LHCN-M2 (cell line): Measurements from ENCODE around the gene AHNAK2. TPM values are rescaled to one million over a fixed set of nuclear protein-coding genes. Genes with fewer than 3 reads are reported as not detected.
"Not testable (repeated sequence)": the region's sequence is repeated elsewhere in the genome, so short reads cannot be mapped to it uniquely, and the experiment has no call there.

Source experiments
- DNase-seq: peaks from one replicate; pipeline ENCODE4 v3.0.0-alpha.2; 2012; ENCODE audit warnings: low read depth
- total RNA-seq: library from RNA; depleted of rRNA; stranded (reverse); fragments of >200 nt; gene quantifications from 2 replicates; pipeline ENCODE4 v1.2.3, GENCODE V29; 2014

AHNAK2 gene
- total RNA-seq, 1 experiment from 2014 or later = 88.2 TPM

DNA sequence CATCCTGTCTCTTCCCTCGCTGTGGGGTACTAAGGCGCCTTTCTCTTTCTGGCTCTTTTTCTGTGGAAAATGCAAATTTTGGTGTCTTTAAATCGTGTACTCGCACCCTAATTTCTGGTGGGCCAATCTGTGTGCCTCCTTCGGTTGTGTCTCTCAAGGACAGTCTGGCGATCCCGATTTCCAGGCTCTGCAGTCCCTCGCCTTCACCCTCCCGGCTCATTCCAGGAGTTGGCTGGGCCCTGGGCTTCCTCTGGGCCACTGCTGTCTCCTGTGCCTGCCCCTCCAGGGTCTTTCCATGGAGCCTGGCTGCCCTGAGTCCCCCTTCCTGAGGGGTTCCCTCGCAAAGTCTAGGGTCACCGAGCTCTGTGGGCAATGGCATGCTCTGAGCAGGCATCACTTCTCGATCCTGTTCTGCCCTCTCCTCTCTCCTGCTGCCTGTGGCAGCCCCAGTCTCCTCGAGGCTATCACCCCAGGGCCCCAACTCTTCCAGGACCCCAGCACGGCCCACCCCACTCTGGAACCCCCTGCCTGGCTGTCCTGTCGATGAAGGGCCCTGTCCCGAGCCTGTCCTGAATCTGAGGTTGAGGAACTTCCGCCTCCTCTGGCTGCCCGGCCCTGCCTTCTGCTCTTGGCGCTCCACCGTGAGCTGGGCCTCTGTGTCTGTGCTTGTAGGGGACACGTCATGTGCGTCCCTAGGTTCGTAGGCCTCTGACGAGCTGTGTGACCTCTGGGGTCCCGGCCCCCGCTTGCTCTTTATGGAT is 24.1 kb downstream of the AHNAK2 start:
- no peak for DNase-seq

- DNase-seq = no peak
Measured at GRCh38 chr14:104953097-104953496, 25.1 kb downstream of the AHNAK2 start.

- DNase-seq = not testable (repeated sequence)
Measured at GRCh38 chr14:104951863-104952657, 26.1 kb downstream of the AHNAK2 start.

DNA sequence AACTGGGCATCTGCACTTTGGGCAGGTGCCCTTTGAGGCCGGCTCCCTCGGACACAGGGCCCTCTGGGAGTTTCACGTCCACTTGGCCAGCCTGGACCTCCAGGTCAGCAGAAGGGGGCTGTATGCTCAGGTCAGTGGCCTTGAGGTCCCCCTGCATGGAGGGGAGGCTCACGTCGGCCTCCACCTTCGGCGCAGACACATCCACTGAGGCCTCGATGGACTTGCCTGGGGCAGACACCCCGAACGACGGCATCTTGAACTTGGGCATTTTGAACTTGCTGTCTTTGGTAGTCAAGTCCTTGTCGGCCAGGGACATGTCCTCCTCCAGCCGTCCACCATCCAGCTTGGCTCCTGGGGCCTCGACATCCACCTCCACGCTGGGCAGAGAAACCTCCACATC is 27.5 kb downstream of the AHNAK2 start:
- not testable (repeated sequence) for DNase-seq

DNA sequence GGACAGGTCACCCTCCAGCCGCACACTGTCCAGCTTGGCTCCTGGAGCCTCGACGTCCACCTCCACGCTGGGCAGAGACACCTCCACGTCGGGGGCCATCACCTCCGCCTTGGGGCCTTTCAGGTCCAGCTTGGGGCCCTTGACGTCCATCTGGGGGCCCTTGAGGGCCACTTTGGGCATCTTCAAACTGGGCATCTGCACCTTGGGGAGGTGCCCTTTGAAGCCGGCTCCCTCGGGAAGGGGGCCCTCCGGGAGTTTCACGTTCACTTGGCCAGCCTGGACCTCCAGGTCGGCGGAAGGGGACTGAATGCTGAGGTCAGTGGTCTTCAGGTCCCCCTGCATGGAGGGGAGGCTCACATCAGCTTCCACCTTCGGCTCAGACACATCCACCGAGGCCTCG is 28.2 kb downstream of the AHNAK2 start:
- DNase-seq = no peak

GRCh38 chr14:104949406-104949955 is 28.7 kb downstream of the AHNAK2 start:
- not testable (repeated sequence) for DNase-seq

GRCh38 chr14:104948736-104949031 is 29.5 kb downstream of the AHNAK2 start:
- DNase-seq = no peak

DNA sequence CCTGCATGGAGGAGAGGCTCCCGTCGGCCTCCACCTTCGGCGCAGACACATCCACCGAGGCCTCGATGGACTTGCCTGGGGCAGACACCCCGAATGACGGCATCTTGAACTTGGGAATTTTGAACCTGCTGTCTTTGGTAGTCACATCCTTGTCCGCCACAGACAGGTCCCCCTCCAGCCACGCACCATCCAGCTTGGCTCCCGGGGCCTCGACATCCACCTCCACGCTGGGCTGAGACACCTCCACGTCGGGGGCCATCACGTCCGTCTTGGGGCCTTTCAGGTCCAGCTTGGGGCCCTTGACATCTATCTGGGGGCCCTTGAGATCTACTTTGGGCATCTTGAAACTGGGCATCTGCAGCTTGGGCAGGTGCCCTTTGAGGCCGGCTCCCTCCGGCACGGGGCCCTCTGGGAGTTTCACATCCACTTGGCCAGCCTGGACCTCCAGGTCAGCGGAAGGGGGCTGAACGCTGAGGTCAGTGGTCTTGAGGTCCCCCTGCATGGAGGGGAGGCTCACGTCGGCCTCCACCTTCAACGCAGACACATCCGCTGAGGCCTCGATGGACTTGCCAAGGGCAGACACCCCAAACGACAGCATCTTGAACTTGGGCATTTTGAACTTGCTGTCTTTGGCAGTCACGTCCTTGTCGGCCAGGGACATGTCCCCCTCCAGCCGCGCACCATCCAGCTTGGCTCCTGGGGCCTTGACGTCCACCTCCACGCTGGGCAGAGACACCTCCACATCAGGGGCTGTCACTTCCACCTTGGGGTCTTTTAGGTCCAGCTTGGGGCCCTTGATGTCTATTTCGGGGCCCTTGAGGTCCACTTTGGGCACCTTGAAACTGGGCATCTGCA is 30.1 kb downstream of the AHNAK2 start:
- not testable (repeated sequence) for DNase-seq

DNA sequence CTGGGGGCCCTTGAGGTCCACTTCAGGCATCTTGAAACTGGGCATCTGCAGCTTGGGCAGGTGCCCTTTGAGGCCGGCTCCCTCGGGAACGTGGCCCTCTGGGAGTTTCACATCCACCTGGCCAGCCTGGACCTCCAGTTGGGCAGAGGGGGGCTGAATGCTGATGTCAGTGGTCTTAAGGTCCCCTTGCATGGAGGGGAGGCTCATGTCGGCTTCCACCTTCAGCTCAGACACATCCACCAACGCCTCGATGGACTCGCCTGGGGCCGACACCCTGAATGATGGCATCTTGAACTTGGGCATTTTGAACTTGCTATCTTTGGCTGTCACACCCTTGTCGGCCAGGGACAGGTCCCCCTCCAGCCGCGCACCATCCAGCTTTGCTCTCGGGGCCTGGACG is 31.0 kb downstream of the AHNAK2 start:
- DNase-seq = not testable (repeated sequence)

- not testable (repeated sequence) for DNase-seq
Measured at GRCh38 chr14:104945986-104946965, 31.9 kb downstream of the AHNAK2 start.

DNA sequence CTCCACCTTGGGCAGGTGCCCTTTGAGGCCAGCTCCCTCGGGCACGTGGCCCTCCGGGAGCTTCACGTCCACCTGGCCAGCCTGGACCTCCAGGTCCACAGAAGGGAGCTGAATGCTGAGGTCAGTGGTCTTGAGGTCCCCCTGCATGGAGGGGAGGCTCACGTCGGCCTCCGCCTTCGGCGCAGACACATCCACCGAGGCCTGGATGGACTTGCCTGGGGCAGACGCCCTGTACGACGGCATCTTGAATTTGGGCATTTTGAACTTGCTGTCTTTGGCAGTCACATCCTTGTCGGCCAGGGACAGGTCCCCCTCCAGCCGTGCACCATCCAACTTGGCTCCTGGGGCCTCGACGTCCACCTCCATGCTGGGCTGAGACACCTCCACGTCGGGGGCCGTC is 32.9 kb downstream of the AHNAK2 start:
- DNase-seq = not testable (repeated sequence)

DNA sequence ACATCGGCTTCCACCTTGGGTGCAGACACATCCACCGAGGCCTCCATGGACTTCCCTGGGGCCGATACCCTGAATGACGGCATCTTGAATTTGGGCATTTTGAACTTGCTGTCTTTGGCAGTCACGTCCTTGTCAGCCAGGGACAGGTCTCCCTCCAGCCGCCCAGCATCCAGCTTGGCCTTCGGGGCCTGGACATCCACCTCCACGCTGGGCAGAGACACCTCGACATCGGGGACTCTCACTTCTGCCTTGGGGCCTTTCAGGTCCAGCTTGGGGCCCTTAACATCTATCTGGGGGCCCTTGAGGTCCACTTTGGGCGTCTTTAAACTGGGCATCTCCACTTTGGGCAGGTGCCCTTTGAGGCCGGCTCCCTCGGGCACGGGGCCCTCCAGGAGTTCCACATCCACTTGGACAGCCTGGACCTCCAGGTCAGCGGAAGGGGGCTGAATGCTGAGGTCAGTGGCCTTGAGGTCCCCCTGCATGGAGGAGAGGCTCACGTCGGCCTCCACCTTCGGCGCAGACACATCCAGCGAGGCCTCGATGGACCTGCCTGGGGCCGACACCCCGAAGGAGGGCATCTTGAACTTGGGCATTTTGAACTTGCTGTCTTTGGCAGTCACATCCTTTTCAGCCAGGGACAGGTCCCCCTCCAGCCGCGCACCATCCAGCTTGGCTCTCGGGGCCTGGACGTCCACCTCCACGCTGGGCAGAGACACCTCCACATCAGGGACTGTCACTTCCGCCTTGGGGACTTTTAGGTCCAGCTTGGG is 33.6 kb downstream of the AHNAK2 start:
- not testable (repeated sequence) for DNase-seq

DNA sequence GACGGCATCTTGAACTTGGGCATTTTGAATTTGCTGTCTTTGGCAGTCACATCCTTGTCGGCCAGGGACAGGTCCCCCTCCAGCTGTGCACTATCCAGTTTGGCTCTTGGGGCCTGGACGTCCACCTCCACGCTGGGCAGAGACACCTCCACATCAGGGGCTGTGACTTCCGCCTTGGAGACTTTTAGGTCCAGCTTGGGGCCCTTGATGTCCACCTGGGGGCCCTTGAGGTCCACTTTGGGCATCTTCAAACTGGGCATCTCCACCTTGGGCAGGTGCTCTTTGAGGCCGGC is 34.2 kb downstream of the AHNAK2 start:
- not testable (repeated sequence) for DNase-seq

DNA sequence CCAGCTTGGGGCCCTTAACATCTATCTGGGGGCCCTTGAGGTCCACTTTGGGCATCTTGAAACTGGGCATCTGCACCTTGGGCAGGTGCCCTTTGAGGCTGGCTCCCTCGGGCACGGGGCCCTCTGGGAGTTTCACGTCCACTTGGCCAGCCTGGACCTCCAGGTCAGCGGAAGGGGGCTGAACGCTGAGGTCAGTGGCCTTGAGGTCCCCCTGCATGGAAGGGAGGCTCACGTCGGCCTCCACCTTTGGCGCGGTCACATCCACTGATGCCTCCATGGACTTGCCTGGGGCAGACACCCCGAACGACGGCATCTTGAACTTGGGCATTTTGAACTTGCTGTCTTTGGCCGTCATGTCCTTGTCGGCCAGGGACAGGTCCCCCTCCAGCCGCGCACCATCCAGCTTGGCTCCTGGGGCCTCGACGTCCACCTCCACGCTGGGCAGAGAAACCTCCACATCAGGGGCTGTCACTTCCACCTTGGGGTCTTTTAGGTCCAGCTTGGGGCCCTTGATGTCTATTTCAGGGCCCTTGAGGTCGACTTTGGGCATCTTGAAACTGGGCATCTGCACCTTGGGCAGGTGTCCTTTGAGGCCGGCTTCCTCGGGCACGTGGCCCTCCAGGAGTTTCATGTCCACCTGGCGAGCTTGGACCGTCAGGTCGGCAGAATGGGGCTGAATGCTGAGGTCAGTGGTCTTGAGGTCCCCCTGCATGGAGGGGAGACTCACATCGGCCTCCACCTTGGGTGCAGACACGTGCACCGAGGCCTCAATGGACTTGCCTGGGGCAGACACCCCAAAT is 34.8 kb downstream of the AHNAK2 start:
- DNase-seq = not testable (repeated sequence)

- no peak for DNase-seq
Measured at GRCh38 chr14:104942586-104942985, 35.6 kb downstream of the AHNAK2 start.

GRCh38 chr14:104941508-104942365 is 36.4 kb downstream of the AHNAK2 start:
- no peak for DNase-seq

GRCh38 chr14:104940526-104941150 is 37.5 kb downstream of the AHNAK2 start:
- DNase-seq = no peak
